Lower leg skin (tissue), 3 donors: Measurements from ENCODE around the gene CLASP1.

Source experiments
- POLR2A ChIP-seq, 2 donors: fragments of 450-650 bp; IDR thresholded peaks; one replicate each; pipeline ENCODE4 v1.6.1; 2016 to 2017; ENCODE audit warnings: antibody characterized with exemption in 2 of 2, mild to moderate bottlenecking in 1 of 2, moderate library complexity in 1 of 2
- TF ChIP-seq, protein P1 (sequence below), 3 donors: fragments of 450-650 bp; IDR thresholded peaks; one replicate each; pipeline ENCODE4 v1.5.1; 2016; ENCODE audit warnings: antibody characterized with exemption in 3 of 3, mild to moderate bottlenecking in 3 of 3, moderate library complexity in 2 of 3

DNA sequence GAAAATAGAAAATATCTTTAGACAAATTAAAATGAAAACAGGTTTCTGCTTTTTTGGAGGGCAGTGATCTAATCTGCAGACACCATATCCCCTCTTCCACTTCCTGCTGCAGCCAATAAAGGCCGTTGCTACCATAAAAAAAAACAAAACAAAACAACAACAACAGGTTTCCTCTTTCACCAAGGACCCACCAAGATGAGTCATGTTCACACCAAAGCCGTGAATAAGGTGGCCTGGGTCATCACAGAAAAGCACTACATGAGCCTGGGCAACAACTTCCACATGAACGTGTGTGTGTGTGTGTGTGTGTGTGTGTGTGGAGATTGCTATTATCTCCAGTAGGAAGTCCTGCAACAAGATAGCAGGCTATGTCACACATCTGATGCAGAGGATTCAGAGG is 339.5 kb downstream of the CLASP1 start:
- TF ChIP-seq POLR2A (IDR thresholded peaks at IDR 0.05), result no peak
- TF ChIP-seq, protein P1, sequence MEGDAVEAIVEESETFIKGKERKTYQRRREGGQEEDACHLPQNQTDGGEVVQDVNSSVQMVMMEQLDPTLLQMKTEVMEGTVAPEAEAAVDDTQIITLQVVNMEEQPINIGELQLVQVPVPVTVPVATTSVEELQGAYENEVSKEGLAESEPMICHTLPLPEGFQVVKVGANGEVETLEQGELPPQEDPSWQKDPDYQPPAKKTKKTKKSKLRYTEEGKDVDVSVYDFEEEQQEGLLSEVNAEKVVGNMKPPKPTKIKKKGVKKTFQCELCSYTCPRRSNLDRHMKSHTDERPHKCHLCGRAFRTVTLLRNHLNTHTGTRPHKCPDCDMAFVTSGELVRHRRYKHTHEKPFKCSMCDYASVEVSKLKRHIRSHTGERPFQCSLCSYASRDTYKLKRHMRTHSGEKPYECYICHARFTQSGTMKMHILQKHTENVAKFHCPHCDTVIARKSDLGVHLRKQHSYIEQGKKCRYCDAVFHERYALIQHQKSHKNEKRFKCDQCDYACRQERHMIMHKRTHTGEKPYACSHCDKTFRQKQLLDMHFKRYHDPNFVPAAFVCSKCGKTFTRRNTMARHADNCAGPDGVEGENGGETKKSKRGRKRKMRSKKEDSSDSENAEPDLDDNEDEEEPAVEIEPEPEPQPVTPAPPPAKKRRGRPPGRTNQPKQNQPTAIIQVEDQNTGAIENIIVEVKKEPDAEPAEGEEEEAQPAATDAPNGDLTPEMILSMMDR (IDR thresholded peaks at IDR 0.05), result no peak
